HFF-Myc (cell line): ENCODE measurements around the gene KRT80.

Experiments
- DNase-seq: peaks from one replicate; pipeline ENCODE4 v3.0.0-alpha.2; 2011; ENCODE audit warnings: low read depth; ENCODE audit errors: extremely low read depth
- H3K4me3 ChIP-seq: replicated peaks from 2 replicates; pipeline ENCODE4 v1.5.1; 2011; ENCODE audit warnings: low read depth, mild to moderate bottlenecking, control low read depth, low read length
- CTCF ChIP-seq: IDR thresholded peaks from 2 replicates; pipeline ENCODE4 v1.5.1; 2012; ENCODE audit warnings: mild to moderate bottlenecking, low read depth, low read length, control low read depth; ENCODE audit errors: missing control alignments

Gene KRT80

GRCh38 chr12:52122540-52122871, 69.3 kb downstream of the KRT80 start:
- no peak for TF ChIP-seq CTCF
- no peak for DNase-seq
- no peak overlapping the region for H3K4me3 ChIP-seq

GRCh38 chr12:52121824-52122539, 69.8 kb downstream of the KRT80 start:
- TF ChIP-seq CTCF = peak; percentile 75
- no peak overlapping the region for H3K4me3 ChIP-seq
- DNase-seq = no peak

GRCh38 chr12:52120951-52121823, 70.6 kb downstream of the KRT80 start:
- H3K4me3 ChIP-seq = no peak overlapping the region
- DNase-seq = no peak
- no peak for TF ChIP-seq CTCF

- H3K4me3 ChIP-seq = no peak overlapping the region
- TF ChIP-seq CTCF = peak; percentile 66
- no peak for DNase-seq
Measured at GRCh38 chr12:52119398-52120254, 72.2 kb downstream of the KRT80 start.
